Heart left ventricle (tissue), 13 donors: ENCODE data around the gene COL11A1.

Experiments used
- POLR2A ChIP-seq, 2 donors: fragments of 450-650 bp; IDR thresholded peaks; one replicate each; pipeline ENCODE4 v1.6.1; 2017; ENCODE audit warnings: antibody characterized with exemption in 2 of 2, mild to moderate bottlenecking in 2 of 2, moderate library complexity in 2 of 2
- TF ChIP-seq, protein P1 (sequence below), 12 donors: fragments of 200-600 bp; sonication (generic) in 4 of 12; IDR thresholded peaks; one replicate each; pipeline versions ENCODE4 v1.5.0 to v1.8.0; 2018 to 2022; ENCODE audit warnings: antibody characterized with exemption in 12 of 12, mild to moderate bottlenecking in 5 of 12
- donor health status: ischemic (EF 13 %, LVEDD 7.1; RV severe dilation, severe dysfunction).
- donor health status: DM: no; HTN: yes; CAD: no.
- donor health status: DM: no; HTN: no; CAD: no.
- donor health status: ischemic (EF 25% LVEDD 6.9; RV normal size, moderate dysfunction).
- donor health status: ischemic (EF 25% LVEDD 5.7; RV mildly dilated, moderate dysfunction).
- donor health status: ischemic (EF 35%, LVEDD 5.7; RV mildly dilated, moderate dysfunction).
- donor health status: nonischemic (EF 11% LVEDD 7.7; RV severe dilation, severe dysfunction).
- donor health status: DM: yes; HTN: yes; CAD: no.
- donor health status: PGD.
- donor health status: ischemic (EF 29% LVEDD 5.4; RV normal size, mild dysfunction).
- donor health status: nonischemic (EF 23%, LVEDD 6.1; RV moderate dilation, normal function).

DNA sequence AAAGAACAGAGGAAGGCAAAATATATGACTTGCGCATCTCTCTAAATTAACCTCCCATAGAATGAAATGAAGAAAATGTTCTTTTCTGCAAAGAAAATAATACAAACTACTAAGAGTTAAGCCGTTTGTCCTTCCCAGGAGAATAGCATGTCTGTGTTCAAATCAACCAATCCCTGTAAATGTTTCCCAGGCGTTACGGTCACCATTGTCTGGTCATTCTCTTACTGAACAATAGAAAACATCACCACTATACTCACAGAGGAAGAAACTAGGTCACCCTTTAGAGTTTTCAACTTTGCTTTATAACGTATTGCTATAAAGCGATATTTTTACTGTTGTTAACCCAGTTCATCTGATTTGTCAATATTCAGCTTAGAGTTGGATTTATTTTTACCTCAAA lies 34.1 kb downstream of the COL11A1 start:
- no peak for TF ChIP-seq POLR2A (IDR thresholded peaks at IDR 0.05)
- TF ChIP-seq, protein P1, sequence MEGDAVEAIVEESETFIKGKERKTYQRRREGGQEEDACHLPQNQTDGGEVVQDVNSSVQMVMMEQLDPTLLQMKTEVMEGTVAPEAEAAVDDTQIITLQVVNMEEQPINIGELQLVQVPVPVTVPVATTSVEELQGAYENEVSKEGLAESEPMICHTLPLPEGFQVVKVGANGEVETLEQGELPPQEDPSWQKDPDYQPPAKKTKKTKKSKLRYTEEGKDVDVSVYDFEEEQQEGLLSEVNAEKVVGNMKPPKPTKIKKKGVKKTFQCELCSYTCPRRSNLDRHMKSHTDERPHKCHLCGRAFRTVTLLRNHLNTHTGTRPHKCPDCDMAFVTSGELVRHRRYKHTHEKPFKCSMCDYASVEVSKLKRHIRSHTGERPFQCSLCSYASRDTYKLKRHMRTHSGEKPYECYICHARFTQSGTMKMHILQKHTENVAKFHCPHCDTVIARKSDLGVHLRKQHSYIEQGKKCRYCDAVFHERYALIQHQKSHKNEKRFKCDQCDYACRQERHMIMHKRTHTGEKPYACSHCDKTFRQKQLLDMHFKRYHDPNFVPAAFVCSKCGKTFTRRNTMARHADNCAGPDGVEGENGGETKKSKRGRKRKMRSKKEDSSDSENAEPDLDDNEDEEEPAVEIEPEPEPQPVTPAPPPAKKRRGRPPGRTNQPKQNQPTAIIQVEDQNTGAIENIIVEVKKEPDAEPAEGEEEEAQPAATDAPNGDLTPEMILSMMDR (IDR thresholded peaks at IDR 0.05), result no peak
